T-helper 9 cell (primary cell): ENCODE measurements around the gene SCYGR3.
"Not testable (repeated sequence)": the region's sequence is repeated elsewhere in the genome, so short reads cannot be mapped to it uniquely, and the experiment has no call there.

Experiments
- DNase-seq: peaks from one replicate; pipeline ENCODE4 v3.0.0-alpha.2; 2020

The SCYGR3 gene

DNA sequence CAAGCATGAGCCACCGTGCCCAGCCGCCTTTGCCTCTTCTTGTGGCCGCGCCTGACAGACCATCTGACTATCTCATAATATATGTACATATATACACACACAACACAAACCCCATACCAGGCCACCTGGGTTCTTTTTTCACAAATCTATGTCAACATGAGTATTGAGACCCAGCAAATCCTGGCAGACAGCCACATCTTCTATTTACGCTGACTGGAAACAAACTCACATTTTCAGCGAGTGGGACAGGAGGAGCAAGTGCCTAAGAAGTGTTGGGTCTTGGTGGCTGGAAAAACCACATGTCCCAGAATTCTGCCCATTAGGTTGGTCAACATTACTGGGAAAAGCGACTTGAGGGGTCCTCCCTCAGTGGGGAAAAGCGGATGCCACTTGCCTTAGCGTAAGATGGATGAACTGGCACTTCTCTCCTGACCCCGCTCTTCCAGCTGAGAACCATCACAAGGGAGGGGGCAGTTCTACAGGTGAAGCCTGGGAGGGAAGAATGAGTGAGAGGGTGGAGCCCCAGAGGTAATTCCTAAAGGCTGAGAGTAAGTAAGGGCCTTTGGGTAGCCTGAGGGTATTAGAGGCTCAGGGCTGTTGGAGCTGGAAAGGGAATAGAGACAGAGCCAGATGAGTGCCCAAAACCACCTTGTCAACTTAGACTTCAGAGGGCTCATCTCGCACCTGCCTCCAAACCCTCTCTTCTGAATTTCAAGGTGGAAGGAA lies 1.9 kb downstream of the SCYGR3 start:
- no peak for DNase-seq

DNA sequence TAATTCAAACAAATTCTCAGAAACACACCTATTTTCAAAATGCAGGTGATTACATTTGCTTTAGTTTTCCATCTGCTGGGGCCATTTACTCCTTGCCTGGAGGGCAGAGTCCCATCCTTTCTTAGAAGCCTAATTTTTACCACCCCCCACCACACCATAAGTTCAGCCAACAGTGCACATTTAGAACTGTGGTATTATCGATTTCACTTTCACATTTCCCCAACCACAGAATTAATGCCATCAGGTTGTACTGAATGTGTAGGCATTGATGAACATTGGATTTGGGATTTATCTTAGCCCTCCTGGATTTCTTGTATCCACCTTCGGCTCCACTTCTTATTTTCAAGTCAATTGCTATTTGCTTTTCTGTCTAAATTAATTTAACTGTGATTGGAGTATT lies 4.5 kb downstream of the SCYGR3 start:
- DNase-seq: no peak

DNA sequence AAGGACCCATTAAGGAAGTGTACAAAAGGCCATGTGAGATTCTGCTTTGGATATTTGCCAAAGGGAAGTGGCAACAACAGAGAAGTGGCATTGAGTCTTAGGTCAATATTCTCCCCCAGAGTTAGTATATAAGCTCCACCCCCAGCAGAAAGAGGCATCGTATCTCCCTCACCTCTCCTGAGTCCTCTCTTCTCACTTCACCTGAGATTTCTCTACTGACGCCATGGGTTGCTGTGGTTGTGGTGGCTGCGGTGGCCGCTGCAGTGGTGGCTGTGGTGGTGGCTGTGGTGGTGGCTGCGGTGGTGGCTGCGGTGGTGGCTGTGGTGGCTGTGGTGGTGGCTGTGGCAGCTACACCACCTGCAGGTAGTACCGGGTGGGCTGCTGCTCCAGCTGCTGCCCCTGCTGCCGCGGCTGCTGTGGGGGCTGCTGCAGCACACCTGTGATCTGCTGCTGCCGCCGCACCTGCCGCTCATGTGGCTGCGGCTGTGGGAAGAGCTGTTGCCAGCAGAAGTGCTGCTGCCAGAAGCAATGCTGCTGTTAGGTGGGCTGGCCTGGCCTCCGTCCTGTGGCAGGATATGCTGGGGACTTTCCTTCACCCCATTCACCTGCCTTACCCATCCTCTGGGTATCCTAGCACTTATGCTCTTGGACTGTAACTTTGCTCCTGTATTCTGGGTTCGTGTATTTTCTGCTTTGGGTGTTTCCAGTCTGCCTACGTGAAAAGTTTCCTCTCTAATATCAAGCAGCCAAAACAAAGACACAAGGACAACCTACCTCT lies 5.9 kb downstream of the SCYGR3 start:
- DNase-seq: no peak

DNA sequence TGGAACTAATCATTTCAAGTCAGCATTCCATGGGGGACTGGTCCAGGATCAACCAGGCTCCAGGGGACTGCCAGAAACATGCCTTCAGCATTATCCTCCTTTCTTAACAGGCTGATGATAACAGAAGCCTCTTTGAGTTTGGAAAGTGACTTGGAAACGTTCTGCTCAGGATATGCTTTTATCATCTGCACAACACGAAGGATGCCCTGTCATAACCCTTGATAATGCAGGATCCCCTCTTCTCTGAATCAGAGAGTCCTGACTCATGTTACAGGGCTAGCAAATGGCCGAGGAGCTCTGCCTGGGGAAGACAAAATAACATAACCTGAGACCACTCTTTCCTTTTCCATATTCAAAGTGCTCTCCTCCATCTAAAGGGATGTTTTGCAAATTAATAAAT lies 6.7 kb downstream of the SCYGR3 start:
- no peak for DNase-seq

DNA sequence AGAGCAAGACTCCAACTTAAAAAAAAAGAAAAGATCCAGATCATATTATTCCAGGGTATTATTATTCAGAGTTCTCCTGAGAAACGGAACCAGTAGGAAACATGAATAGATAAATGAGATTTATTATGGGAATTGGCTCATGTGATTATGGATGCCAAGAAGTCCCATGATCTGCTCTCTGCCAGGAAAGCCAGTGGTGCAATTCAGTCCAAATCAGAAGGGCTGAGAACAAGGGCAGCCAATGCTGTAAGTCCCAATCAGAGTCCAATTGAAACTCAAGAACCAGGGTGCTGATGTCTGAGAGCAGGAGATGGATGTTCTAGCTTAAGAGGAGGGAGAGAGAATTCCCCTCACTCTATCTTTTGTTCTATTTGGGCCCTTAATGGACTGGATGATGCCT lies 8.2 kb downstream of the SCYGR3 start:
- DNase-seq: no peak

GRCh38 chr2:227602358-227602757 lies 12.3 kb downstream of the SCYGR3 start:
- DNase-seq: no peak

GRCh38 chr2:227598835-227599503 lies 15.7 kb downstream of the SCYGR3 start, which contains the start of gene SCYGR2:
SCYGR2 (plus strand) TSS chr2:227598893; CDS start chr2:227598893, 0 bp downstream.
- DNase-seq: not testable (repeated sequence)

GRCh38 chr2:227597998-227598397 lies 16.6 kb downstream of the SCYGR3 start:
- DNase-seq: no peak

- no peak for DNase-seq
Measured at GRCh38 chr2:227597036-227597435, 17.6 kb downstream of the SCYGR3 start.

- DNase-seq: no peak
Measured at GRCh38 chr2:227595797-227596196, 18.8 kb downstream of the SCYGR3 start.

DNA sequence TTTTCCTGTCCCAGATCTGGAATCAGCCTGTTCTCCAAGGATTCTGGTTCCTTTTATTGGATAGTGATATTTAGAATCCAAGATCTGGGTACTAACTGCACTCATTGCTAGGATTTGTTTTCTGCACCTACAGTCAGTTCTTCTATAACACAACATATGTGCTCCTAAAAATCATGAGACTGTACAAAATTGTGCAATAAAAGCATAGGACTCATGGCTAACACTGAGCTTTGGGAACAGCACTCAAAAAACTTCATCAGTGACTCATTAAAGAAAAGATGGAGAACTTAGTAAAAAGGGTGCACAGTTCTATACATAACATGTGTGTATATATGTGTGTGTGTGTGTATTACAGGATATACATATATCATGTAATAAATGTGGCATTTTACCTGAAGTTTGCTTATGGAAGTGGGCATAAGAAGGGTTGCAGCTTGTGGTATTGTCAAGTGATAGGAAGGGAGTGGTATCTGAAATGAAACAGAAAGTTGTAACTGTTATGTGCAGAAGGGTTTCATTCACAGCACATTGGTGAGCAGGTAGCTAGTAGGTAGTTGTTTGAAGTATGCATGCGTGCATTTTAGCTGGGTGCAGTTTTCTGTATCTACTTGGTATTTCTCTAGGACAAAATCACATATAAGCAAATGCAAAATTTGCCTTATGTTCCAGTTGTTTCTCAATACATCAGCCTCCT lies 21.8 kb downstream of the SCYGR3 start:
- no peak for DNase-seq

DNA sequence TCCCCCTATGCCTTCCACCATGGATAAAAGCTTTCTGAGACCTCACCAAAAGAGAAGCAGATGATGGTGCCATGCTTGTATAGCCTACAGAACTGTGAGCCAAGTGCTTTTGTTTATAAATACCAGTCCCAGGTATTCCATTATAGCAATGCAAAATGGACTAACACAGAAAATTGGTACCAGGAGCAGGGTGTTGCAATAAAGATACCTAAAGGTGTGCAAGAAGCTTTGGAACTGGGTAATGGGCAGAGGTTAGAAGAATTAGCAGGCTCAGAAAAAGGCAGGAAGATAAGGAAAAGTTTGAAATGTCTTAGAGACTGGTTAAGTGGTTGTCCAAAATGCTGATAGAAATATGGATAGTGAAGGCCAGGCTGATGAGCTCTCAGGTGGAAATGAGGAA lies 32.3 kb downstream of the SCYGR3 start:
- DNase-seq: no peak

DNA sequence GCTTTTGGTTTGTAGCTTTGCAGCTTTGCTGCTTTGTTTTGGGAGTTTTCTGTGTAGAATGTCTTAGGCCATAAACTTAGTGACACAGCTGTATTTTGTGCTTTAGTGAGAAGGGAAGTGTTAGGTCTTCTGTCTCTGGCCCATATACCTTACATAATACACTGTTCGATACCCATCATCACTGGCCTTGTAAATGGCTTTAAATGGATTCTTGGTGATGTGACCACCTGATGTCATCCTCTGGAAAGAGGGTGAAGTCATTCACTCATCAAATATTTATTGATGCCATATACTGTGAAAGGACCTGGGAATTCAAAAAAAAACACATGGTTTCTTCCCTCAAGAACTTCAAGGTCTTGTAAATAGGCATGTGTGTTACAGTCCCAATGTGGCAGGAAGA lies 34.8 kb downstream of the SCYGR3 start:
- DNase-seq: no peak

DNA sequence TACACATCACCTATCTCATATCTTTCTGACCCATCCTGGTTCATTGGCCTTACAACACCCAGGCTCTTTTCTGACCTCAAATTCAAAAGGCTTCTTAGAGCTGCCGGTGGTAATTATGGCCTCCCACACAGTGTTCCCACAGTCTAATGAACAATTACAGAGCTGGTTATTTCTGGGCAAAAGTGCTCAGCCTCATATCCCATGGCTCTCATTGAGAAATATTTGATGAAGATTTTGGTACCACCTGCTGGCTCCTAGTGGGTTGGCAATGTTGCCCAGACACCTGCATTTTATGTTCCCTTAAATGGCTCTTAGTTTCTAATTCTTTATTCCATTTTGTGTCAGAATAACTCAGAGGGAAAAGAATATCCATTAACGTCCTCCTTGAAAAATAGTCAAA lies 36.0 kb downstream of the SCYGR3 start:
- no peak for DNase-seq

GRCh38 chr2:227577555-227577954 lies 37.1 kb downstream of the SCYGR3 start:
- DNase-seq: no peak

- DNase-seq: no peak
Measured at GRCh38 chr2:227576812-227577211, 37.8 kb downstream of the SCYGR3 start.

GRCh38 chr2:227576110-227576509 lies 38.5 kb downstream of the SCYGR3 start:
- no peak for DNase-seq

- DNase-seq: no peak
Measured at GRCh38 chr2:227570615-227571014, 44.0 kb downstream of the SCYGR3 start.

DNA sequence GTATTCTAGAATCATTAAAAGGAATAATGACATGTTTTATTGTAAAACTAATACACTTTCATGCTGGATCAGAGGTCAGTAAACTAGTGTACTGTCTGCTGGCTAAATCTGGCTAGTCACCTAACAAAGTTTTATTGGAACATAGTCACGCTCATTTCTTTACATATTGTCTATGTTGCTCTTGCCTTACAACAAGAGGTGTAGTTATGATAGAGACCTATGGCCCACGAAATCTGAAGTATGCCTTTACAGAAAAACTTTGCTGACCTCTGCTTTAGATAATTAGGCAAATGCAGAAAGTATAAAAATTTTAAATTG lies 45.8 kb downstream of the SCYGR3 start:
- DNase-seq: no peak

- no peak for DNase-seq
Measured at GRCh38 chr2:227566012-227566411, 48.6 kb downstream of the SCYGR3 start.

DNA sequence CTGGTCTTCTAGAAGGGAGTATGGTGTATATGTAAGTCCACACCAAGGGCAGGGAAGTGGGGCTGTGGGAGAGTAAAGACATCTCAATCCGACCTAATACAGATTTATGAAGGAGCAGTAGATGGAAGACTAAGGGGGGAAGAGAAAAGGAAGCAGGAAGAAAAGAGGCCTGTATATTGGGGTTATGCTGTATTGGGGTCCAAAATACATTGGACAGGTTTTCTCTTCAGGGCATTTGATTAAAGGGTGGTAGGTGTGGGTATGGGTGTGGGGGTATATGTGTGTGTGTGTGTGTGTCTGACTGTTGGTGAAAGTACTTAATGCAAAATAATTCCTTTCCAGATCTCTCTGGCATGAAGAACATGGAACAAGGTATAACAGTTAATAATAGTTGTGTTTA lies 49.6 kb downstream of the SCYGR3 start:
- DNase-seq: no peak
